GM18520 (cell line): ENCODE measurements around the gene RBM15B.
"Not testable (repeated sequence)": the region's sequence is repeated elsewhere in the genome, so short reads cannot be mapped to it uniquely, and the experiment has no call there.

Experiments used
- ATAC-seq: cut with Tn5 transposase; IDR thresholded peaks from one replicate; pipeline ENCODE4 v1.9.1; 2021; ENCODE audit not compliant: unreplicated experiment

RBM15B gene, protein sequence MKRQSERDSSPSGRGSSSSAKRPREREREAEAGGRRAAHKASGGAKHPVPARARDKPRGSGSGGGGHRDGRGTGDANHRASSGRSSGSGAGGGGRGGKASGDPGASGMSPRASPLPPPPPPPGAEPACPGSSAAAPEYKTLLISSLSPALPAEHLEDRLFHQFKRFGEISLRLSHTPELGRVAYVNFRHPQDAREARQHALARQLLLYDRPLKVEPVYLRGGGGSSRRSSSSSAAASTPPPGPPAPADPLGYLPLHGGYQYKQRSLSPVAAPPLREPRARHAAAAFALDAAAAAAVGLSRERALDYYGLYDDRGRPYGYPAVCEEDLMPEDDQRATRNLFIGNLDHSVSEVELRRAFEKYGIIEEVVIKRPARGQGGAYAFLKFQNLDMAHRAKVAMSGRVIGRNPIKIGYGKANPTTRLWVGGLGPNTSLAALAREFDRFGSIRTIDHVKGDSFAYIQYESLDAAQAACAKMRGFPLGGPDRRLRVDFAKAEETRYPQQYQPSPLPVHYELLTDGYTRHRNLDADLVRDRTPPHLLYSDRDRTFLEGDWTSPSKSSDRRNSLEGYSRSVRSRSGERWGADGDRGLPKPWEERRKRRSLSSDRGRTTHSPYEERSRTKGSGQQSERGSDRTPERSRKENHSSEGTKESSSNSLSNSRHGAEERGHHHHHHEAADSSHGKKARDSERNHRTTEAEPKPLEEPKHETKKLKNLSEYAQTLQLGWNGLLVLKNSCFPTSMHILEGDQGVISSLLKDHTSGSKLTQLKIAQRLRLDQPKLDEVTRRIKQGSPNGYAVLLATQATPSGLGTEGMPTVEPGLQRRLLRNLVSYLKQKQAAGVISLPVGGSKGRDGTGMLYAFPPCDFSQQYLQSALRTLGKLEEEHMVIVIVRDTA

DNA sequence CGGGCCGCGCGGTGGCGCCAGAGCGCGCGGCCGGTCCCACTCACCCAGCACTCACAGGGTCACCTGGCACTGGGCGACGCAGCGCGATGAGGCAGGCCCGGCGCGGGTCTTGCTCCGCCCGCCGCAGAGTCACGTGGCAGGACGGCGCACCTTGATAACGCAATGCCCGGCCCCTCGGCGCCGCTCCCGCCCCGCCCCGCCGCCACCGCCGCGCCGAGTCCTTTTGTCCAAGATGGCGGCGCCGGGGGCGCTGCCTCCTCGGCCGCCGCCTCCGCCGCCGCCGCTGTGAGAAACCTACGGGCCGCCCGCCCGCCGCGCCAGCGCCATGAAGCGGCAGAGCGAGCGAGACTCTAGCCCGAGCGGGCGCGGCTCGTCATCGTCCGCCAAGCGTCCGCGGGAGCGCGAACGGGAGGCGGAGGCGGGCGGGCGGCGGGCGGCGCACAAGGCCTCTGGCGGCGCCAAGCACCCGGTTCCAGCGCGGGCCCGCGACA, at the start of gene RBM15B:
Gene RBM15B (plus strand): TSS at position 211 of the 491 bp plus-strand sequence. CDS start 115 bp downstream, at position 326.
- peak; percentile 91 for ATAC-seq

DNA sequence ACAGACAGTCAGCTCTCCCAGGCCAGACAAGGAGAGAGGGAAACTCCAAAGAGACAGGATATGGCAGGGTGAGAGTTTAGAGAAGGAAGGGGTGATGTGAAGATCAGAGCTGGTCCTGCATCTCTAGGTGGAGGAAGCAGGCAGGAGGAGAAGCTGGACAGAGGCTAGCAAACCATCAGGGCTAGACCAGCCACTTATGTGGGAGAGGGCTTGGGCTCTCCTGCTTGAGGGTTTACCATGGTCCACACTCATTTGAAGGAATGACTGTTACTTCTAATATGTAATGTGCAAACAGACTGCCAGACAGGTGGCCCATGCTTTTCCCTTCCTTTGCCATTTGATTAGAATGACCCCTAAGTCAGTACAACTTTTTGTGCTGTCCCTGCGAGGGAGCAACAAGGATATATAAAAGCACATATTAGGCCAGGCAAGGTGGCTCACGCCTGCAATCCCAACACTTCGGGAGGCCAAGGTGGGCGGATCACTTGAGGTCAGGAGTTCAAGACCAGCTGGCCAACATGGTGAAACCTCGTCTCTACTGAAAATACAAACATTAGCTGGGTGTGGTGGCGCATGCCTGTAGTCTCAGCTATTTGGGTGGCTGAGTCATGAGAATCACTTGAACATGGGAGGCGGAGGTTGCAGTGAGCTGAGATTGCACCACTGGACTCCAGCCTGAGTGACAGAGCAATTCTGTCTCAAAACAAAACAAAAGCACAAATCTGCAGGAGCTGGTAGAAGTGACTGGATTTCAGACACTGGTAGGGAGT, 47.0 kb upstream of the RBM15B start:
- ATAC-seq = no peak

DNA sequence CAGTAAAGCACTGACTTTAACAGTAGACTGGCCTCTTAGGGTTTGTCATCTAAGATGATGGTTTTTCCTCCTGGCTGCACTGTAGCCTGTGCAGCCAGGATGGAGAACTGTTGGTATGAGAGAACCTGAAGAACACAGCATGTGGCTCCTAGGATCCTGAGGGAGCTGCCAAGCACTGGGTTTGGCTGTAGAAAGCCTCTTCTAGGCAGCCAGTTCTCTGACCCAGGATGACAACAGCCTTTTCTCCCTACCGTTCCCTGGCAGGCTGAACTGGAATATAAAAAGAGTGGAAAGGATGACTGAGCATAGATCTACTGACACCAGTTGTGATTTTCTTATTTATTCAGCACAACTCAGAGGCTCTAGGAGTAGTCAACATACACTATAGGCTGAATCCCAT, 40.3 kb upstream of the RBM15B start:
- no peak for ATAC-seq

DNA sequence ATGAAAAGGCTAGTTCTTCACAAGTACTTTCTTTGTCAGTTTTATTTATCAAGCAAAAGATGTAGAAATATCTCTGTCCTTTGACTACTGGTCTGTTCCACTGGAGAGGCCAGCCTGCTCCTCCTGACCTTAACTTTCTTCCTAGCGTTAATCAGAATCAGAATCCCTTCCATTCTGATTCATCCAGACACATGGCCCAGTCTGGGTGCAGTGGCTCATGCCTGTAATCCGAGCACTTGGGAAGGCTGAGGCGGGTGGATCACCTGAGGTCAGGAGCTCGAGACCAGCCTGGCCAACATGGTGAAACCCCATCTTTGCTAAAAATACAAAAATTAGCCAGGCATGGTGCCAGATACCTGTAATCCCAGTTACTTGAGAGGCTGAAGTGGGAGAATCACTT, 38.0 kb upstream of the RBM15B start:
- no peak for ATAC-seq

DNA sequence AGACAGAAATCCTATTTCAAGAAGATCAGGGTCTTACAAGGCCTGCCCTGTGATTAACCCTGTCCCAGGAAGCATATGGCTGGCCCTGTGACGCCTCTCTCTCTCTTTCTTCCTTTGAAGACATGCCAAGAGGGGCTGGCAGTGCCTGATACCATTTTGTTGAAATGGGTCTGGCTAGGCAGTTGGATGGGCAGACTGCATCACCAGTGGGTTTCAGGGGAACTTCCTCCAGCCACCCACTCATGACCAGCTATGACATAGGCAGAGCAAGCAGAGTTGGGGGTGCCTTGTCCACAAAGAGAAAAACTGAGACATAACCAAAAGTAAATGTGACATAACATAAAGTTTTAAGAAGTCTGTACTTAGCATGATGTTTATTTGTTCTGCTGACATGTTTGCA, 37.4 kb upstream of the RBM15B start:
- no peak for ATAC-seq

DNA sequence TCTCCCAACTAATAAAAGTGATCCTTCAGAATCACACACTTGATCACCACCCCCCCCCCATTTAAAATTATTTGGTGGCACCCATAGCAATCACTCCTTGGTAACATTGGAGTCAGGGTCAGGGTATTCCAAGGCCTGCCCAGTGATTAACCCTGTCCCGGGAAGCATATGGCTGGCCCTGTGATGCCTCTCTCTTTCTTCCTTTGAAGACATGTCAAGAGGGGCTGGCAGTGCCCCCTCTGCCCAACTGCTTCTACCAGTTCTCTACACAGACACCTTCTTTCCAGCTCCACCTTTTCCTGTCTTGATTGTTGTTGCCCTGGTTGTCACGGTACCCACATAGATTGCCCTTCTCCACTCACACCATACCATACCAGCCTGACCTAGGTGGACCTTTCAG, 36.9 kb upstream of the RBM15B start:
- ATAC-seq = no peak

DNA sequence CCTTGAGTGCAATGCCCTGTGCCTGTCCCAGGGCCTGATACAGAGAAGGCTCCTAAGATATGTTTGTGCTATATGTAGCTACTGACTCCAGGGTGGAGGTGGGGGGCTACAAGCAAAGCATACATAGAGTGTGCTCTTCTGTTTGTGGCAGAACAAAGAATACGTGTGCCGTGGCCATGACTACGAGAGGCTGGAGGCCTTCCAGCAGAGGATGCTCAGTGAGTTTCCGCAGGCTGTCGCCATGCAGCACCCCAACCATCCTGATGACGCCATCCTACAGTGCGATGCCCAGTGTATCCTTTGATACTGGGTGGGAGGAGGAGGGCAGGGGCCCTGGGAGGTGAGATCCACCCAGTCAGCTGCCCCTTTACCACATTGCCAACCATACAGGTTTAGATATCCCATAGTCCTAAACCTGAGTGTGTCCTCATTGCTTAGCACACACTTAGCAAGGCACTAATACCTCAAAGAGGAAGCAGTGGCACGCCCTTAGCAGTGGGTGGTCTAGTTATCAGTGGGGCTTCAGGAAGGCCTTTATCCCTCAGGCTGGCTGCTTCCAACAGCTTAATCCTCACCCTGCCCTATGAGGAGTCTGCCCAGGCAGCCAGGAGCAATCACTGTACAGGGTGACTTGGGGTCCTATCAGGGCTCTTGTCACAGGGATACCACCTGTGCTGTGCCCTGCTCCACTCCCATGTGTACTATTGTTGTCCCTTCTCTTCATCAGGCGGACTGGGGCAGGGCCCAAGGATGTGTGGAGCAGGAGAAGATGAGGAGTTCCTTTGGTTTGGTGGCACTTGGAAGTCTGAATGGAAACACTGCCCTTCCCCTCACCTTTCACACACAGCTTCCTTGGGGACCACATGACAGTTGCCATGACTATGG, 36.1 kb upstream of the RBM15B start:
- ATAC-seq = no peak

DNA sequence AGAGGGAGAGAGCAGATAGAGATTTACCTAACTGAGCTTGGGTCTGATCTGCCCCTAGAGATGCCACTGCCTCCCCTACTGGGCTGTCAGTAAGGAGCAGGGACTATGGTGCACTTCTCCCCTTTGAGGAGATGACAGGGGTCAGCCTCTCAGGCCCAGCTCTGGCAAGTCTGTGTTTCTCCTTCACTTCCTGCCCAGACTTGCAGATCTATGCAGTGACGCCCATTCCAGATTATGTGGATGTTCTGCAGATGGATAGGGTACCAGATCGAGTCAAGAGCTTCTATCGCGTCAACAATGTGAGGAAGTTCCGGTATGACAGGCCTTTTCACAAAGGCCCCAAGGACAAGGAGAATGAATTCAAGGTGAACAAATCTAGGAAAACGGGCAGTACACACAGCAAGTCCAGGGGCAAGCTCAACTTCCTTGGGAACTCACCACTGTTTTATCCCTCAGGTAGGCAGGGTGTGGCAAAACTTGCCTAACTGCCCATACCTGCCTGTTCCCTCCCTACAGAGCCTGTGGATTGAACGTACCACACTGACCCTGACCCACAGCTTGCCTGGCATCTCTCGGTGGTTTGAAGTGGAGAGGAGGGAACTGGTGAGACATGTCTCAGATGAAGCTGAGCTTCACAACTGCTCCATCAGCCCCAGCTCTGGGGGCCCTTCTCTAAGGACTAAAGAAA, 35.0 kb upstream of the RBM15B start:
- no peak for ATAC-seq

DNA sequence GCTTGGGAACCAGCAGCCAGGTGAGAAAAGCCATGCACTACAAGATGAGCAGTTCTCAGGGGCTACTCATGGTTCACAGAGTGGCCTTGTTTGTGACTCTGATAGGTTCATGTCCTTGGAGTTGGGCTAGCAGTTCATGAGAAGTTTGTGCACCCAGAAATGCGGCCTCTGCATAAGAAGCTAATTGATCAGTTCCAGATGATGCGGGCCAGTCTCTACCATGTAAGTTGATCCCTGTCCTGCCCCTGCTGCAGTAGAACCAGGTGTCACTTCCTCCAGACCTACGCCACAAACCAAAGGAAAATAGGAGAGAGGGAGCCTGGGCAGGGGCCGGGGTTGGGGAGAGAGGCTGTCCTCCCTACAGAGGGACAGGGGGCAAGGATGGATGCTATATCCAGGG, 33.2 kb upstream of the RBM15B start:
- ATAC-seq = no peak

DNA sequence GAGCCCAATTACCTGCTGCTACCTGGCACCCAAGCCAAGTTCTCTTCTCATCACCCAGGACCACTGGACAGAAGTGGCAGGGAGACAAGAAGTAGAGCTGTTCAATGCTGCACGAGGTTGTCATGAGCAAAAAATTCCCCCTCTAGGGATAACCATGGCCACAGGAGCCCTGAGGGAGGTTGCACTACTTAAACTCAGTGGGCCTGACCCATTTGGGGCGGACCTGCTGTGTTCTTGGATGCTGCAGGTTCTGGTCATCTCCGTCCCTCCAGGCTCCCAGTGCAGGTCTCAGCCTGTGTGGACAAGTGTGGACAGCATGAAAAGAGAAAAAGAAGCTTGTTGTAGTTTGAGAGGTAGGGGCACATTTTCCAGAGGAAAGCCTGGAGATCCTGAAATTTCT, 32.1 kb upstream of the RBM15B start:
- no peak for ATAC-seq

DNA sequence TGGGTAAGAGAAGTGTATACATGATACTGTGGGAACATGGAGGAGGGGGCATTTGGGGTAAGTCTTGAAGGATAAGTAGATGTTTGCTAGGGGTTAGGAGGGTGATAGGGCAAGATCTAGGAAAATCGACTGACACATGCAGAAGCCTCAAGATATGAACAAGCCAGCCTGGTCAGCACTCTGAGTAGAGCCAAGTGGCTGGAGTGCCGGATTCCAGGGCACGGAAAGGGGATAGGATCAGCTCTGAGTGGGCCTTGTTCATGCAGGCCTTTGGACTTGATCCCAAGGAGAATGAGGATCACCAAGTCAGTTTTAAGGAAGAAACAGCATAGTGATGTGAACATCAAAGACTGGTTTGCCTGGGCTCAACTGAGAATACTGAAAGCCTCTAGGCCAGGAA, 30.3 kb upstream of the RBM15B start:
- no peak for ATAC-seq

DNA sequence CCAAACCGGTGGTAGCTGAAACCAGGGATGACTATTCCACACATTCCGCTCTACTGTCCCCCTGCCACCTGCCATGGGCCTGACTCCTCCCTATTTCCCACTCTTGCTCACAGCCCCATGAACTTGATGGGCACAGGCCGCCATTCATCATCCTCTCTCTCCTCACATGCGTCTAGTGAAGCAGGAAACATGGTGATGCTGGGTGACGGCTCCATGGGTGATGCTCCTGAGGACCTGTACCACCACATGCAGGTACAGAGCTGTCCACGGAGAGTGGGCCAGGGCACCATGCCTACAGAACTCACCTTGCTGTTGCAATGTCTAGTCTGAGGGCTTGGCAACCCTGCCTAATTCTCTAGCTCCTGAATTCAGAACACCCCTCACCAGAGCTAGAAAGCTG, 29.3 kb upstream of the RBM15B start:
- ATAC-seq = no peak

DNA sequence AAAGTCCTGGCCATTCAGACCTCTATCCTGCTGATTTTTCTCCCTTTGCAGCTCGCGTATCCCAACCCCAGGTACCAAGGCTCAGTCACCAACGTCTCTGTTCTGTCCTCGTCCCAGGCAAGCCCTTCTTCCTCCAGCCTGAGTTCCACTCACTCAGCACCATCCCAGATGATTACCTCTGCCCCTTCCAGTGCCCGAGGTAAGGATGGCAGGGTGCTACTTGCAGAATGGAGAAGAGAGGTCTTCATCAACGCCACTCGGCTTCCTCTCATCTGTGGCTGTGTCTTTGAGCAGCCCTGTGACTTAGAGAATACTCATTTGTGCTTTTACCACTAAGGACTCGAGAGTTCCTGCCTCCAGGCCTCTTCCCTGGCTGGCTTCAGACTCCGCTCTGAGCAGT, 28.6 kb upstream of the RBM15B start:
- no peak for ATAC-seq

DNA sequence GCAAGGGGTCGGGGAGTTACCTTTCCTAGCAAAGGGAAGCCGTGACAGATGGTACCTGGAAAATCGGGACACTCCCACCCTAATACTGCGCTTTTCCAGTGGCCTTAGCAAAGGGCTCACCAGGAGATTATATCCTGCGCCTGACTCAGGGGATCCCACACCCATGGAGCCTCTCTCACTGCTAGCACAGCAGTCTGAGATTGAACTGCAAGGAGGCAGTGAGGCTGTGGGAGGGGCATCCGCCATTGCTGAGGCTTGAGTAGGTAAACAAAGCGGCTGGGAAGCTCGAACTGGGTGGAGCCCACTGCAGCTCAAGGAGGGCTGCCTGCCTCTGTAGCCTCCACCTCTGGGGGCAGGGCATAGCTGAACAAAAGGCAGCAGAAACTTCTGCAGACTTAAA, 22.8 kb upstream of the RBM15B start:
- not testable (repeated sequence) for ATAC-seq

DNA sequence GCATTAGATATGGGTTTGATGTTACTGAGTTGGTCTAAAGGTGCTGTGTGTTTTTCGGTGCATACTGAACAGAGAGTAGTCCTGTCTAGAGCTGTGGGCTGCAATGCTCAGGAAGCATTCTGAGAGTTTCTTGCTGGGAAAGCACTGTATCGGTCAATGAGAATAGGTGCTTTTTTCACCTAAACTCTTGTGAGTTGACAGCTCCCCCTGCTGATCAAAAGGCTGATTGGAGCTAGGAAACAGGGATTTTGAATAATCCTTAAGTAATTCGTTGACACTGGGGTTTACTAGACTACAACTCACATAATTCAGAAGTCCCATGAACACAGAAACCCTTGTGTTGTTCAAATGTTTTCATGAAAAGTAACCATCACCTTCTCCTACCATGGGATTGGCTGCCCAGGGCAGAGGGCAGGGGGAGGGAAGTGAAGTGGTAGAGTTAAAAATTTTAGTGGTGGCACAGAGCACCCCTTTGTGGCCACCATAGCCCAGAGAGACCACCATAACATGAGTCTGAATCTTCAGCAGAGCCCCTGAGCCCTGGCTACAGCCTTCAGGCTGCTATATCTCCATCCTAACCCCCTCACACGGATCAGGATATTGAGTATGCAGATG, 19.0 kb upstream of the RBM15B start:
- no peak for ATAC-seq

DNA sequence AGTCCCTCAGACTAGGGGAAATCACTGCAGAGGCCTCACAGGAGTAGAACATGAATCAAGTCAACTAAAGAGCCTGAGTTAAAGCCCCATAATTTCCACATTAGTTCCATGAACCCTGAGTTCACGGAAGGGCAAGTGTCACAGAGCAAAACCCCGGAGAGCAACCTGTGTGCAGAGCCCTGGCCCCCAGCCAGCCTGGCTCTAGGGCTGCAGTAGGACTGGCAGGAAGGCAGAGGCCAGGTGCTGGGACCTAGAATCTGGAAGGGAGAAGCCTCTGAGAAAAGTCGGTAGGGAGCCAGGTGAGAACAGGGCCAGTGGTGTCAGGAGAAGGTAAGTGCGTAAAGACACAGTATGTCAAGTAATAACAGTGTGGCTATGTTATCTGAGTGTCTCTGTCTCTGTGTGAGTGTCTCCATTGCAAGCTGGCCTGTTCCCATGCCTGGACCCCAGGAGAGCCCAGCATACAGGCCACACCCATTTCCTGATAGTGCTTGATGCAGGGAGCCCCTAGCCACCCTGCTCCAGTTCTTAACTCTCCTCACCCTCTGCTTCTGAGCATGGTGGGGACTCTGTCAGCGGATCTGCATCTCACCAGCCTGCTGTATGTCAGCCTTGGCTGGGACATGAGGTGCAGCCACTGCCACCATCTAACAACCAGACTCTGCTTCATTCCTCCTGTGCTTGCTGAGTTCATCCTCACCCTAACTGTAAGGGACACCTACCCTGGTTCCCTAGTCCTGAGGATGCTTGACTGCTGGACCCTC, 17.2 kb upstream of the RBM15B start:
- ATAC-seq = no peak

DNA sequence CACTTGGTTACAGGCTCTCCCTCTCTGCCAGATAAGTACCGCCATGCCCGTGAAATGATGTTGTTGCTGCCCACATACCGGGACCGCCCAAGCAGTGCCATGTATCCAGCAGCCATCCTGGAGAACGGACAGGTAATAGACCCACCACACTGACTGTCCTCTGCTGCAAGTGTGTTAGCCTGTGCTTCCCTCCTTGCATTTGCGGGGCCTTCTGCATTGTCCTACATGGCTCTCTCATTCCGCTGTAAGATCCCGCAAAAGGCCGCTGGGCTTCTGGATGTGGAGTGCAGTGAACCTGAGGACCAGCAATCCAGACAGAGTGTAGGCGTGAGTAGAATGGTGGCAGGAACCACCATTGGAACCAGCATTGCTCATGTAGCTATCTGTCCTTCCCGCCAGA, 16.6 kb upstream of the RBM15B start:
- no peak for ATAC-seq

DNA sequence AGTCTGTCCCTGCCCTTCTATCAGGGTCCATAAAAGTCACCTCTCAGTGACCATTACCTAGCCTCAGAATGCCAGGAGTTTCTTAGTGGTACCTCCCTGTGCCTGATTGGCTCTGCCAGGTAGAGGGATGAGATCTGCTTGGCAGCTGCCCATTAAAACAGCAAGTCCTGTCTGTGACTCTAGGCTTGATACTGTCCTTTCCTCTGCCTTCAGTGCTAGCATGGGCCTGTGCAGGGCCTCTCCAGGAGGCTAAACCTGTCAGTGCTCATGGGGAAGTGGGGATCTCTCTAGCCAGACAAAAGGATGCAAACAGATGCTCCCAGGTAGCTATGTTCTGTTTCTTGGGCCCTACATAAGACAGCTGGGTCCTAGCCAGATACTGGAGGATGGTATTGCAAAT, 15.9 kb upstream of the RBM15B start:
- ATAC-seq = no peak

DNA sequence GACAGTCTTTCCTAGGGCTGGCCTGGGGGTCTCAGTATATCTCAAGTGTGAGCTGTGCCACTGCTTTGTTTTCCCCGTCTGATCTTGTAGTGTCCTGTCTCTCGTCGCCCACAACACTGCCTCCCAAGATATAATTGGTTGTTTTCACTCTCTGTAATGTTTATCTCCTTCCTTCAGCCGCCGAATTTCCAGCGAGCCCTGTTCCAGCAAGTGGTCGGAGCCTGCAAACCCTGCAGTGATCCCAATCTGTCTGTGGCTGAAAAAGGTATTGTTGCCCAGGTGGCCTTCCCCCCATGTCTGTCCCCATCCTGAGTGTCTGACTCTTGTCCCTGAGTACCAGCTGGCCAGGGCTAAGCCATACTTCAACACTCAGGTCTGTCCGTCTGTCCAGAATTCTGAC, 15.5 kb upstream of the RBM15B start:
- ATAC-seq = no peak
